ENCODE measurements around the gene CHRND. TPM values are rescaled to one million over a fixed set of nuclear protein-coding genes. Genes with fewer than 3 reads are reported as not detected.

CHRND gene
- total and polyA plus RNA-seq, 2 of the 8 experiments (the other 6 are each of a cell fraction or from before 2014, with no cell fraction given), result 0.24 TPM; not detected in 1

DNA sequence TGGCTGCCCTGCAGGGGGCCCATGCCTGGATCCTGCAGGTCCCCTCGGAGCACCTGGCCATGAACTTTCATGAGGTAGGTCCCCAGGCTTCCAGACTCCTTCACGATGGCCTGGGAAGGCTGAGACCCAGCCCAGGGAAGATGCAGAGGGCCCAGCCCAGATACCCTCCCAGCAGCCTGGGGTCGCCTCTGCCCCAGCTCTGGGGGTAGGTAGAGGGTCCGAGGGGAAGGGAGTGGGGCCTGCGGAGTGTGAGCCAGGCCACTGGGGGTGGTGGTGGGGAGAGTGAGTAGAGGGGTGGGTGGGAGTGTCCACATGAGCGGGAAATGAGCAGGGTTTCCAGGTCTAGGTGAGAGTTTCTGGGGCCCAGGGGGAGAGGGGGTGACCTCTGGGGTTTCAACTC is 1.2 kb upstream of the CHRND start (continued):
- TF ChIP-seq, protein P1, sequence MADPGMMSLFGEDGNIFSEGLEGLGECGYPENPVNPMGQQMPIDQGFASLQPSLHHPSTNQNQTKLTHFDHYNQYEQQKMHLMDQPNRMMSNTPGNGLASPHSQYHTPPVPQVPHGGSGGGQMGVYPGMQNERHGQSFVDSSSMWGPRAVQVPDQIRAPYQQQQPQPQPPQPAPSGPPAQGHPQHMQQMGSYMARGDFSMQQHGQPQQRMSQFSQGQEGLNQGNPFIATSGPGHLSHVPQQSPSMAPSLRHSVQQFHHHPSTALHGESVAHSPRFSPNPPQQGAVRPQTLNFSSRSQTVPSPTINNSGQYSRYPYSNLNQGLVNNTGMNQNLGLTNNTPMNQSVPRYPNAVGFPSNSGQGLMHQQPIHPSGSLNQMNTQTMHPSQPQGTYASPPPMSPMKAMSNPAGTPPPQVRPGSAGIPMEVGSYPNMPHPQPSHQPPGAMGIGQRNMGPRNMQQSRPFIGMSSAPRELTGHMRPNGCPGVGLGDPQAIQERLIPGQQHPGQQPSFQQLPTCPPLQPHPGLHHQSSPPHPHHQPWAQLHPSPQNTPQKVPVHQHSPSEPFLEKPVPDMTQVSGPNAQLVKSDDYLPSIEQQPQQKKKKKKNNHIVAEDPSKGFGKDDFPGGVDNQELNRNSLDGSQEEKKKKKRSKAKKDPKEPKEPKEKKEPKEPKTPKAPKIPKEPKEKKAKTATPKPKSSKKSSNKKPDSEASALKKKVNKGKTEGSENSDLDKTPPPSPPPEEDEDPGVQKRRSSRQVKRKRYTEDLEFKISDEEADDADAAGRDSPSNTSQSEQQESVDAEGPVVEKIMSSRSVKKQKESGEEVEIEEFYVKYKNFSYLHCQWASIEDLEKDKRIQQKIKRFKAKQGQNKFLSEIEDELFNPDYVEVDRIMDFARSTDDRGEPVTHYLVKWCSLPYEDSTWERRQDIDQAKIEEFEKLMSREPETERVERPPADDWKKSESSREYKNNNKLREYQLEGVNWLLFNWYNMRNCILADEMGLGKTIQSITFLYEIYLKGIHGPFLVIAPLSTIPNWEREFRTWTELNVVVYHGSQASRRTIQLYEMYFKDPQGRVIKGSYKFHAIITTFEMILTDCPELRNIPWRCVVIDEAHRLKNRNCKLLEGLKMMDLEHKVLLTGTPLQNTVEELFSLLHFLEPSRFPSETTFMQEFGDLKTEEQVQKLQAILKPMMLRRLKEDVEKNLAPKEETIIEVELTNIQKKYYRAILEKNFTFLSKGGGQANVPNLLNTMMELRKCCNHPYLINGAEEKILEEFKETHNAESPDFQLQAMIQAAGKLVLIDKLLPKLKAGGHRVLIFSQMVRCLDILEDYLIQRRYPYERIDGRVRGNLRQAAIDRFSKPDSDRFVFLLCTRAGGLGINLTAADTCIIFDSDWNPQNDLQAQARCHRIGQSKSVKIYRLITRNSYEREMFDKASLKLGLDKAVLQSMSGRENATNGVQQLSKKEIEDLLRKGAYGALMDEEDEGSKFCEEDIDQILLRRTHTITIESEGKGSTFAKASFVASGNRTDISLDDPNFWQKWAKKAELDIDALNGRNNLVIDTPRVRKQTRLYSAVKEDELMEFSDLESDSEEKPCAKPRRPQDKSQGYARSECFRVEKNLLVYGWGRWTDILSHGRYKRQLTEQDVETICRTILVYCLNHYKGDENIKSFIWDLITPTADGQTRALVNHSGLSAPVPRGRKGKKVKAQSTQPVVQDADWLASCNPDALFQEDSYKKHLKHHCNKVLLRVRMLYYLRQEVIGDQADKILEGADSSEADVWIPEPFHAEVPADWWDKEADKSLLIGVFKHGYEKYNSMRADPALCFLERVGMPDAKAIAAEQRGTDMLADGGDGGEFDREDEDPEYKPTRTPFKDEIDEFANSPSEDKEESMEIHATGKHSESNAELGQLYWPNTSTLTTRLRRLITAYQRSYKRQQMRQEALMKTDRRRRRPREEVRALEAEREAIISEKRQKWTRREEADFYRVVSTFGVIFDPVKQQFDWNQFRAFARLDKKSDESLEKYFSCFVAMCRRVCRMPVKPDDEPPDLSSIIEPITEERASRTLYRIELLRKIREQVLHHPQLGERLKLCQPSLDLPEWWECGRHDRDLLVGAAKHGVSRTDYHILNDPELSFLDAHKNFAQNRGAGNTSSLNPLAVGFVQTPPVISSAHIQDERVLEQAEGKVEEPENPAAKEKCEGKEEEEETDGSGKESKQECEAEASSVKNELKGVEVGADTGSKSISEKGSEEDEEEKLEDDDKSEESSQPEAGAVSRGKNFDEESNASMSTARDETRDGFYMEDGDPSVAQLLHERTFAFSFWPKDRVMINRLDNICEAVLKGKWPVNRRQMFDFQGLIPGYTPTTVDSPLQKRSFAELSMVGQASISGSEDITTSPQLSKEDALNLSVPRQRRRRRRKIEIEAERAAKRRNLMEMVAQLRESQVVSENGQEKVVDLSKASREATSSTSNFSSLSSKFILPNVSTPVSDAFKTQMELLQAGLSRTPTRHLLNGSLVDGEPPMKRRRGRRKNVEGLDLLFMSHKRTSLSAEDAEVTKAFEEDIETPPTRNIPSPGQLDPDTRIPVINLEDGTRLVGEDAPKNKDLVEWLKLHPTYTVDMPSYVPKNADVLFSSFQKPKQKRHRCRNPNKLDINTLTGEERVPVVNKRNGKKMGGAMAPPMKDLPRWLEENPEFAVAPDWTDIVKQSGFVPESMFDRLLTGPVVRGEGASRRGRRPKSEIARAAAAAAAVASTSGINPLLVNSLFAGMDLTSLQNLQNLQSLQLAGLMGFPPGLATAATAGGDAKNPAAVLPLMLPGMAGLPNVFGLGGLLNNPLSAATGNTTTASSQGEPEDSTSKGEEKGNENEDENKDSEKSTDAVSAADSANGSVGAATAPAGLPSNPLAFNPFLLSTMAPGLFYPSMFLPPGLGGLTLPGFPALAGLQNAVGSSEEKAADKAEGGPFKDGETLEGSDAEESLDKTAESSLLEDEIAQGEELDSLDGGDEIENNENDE (IDR thresholded peaks at IDR 0.05; ENCODE audit: insufficient replicate concordance, low read length), result no peak
- no peak for TF ChIP-seq FOSL1 (IDR thresholded peaks at IDR 0.05; ENCODE audit: insufficient read depth, low read depth, low read length)
